Liver (tissue), 9 donors: ENCODE results near the gene TLR10. TPM values are rescaled to one million over a fixed set of nuclear protein-coding genes. Genes with fewer than 3 reads are reported as not detected.
A peak's percentile ranks its signal among the peaks of the same experiment; 100 is the strongest.

Experiments used
- DNase-seq: peaks from one replicate; pipeline ENCODE4 v3.0.0-alpha.2; 2017; ENCODE audit warnings: low spot score
- H3K27ac ChIP-seq, 2 donors: one replicate each; pipeline ENCODE4 v1.7.0; 2013; ENCODE audit warnings: inconsistent platforms in 2 of 2, low read length in 2 of 2, control low read depth in 1 of 2, low read depth in 1 of 2, mild to moderate bottlenecking in 1 of 2
- H3K27me3 ChIP-seq, 4 donors: one replicate each; pipeline versions ENCODE4 v1.6.1 to v1.7.0; 2013; ENCODE audit warnings: low read length in 3 of 4, inconsistent platforms in 1 of 4, mild to moderate bottlenecking in 1 of 4, moderate library complexity in 1 of 4; ENCODE audit not compliant: control insufficient read depth in 4 of 4, insufficient read depth in 4 of 4
- H3K36me3 ChIP-seq, 4 donors: one replicate each; pipeline versions ENCODE4 v1.6.1 to v1.7.0; 2013; ENCODE audit warnings: low read length in 3 of 4, mild to moderate bottlenecking in 3 of 4, low read depth in 1 of 4, moderate library complexity in 1 of 4; ENCODE audit not compliant: control insufficient read depth in 4 of 4, insufficient read depth in 3 of 4
- H3K4me1 ChIP-seq, 4 donors: one replicate each; pipeline versions ENCODE4 v1.6.1 to v1.7.0; 2013; ENCODE audit warnings: low read length in 3 of 4, mild to moderate bottlenecking in 3 of 4, moderate library complexity in 1 of 4; ENCODE audit not compliant: control insufficient read depth in 4 of 4, insufficient read depth in 4 of 4
- H3K4me3 ChIP-seq, 3 donors: one replicate each; pipeline versions ENCODE4 v1.6.1 to v1.7.0; 2013; ENCODE audit warnings: low read length in 3 of 3, control low read depth in 1 of 3, low read depth in 1 of 3, mild to moderate bottlenecking in 1 of 3
- H3K9ac ChIP-seq, 2 donors: one replicate each; pipeline ENCODE4 v1.7.0; 2013; ENCODE audit warnings: low read length in 2 of 2, mild to moderate bottlenecking in 2 of 2, moderate library complexity in 2 of 2, control low read depth in 1 of 2, low read depth in 1 of 2
- H3K9me3 ChIP-seq, 4 donors: one replicate each; pipeline versions ENCODE4 v1.6.1 to v1.7.0; 2013; ENCODE audit warnings: low read length in 3 of 4; ENCODE audit not compliant: control insufficient read depth in 4 of 4
- ATF3 ChIP-seq: IDR thresholded peaks from 2 replicates; pipeline ENCODE4 v1.6.1; 2016; ENCODE audit warnings: antibody characterized with exemption
- EGR1 ChIP-seq, 2 donors: IDR thresholded peaks; 2 replicates each; pipeline ENCODE4 v1.6.1; 2016 to 2018; ENCODE audit warnings: antibody characterized with exemption in 2 of 2, low read depth in 2 of 2
- FOXA1 ChIP-seq: IDR thresholded peaks from 2 replicates; pipeline ENCODE4 v1.6.1; 2016; ENCODE audit warnings: antibody characterized with exemption
- HNF4A ChIP-seq, 2 donors: conservative IDR thresholded peaks; 2 replicates each; pipeline ENCODE4 v1.6.1; 2016; ENCODE audit warnings: antibody characterized with exemption in 2 of 2, mild to moderate bottlenecking in 2 of 2
- NR2F2 ChIP-seq: IDR thresholded peaks from 2 replicates; pipeline ENCODE4 v1.6.1; 2016; ENCODE audit warnings: antibody characterized with exemption
- RAD21 ChIP-seq, 2 donors: IDR thresholded peaks; 2 replicates each; pipeline ENCODE4 v1.6.1; 2016; ENCODE audit warnings: antibody characterized with exemption in 2 of 2, mild to moderate bottlenecking in 2 of 2
- SP1 ChIP-seq: IDR thresholded peaks from 2 replicates; pipeline ENCODE4 v1.6.1; 2018; ENCODE audit warnings: antibody characterized with exemption, mild to moderate bottlenecking
- YY1 ChIP-seq: IDR thresholded peaks from 2 replicates; pipeline ENCODE4 v1.6.1; 2016; ENCODE audit warnings: antibody characterized with exemption, mild to moderate bottlenecking
- ZBTB33 ChIP-seq: IDR thresholded peaks from 2 replicates; pipeline ENCODE4 v1.6.1; 2016; ENCODE audit warnings: antibody characterized with exemption
- WGBS: extraction: QIAGEN DNeasy Blood & Tissue Kit; methylation state at CpG from one replicate; pipeline ENCODE4 v1.1.7; 2013; 5-methylcytosine and 5-hydroxymethylcytosine counted together
- polyA plus RNA-seq, 2 donors: library from polyadenylated mRNA; stranded (reverse) in 1 of 2; unstranded in 1 of 2; fragments of 200-250 nt in 1 of 2; fragments of >200 nt in 1 of 2; fragmentation: Nextera tagmentation in 1 of 2; extraction: Ambion mirVana in 1 of 2; gene quantifications; one replicate each; pipeline versions ENCODE4 v1.2.1 to v1.2.3, GENCODE V29; 2013 to 2015
- total RNA-seq, 2 donors: library from RNA; depleted of rRNA; stranded (reverse); fragments of >200 nt; gene quantifications; one replicate each; pipeline ENCODE4 v1.2.3, GENCODE V29; 2014
- TF ChIP-seq, protein P1 (sequence below): fragments of 150-350 bp; IDR thresholded peaks from 2 replicates; pipeline ENCODE4 v1.5.1; 2017; ENCODE audit warnings: improper control_type of control experiment, low read depth, low read length; ENCODE audit not compliant: missing input control
- donor health status: healthy.
- donor health status: healthy.
- donor health status: healthy.
- donor health status: healthy.
- donor health status: healthy.

TLR10 gene
- total and polyA plus RNA-seq, 4 donors: 0.02 to 1.9 (median 0.11) TPM

GRCh38 chr4:38818441-38818976 lies 35.7 kb upstream of the TLR10 start:
- Histone ChIP-seq H3K27me3 (no peaks in the 10 kb centered on the region), H3K27ac (no peak overlapping the region), H3K4me3 (no peak overlapping the region), H3K9ac (no peak overlapping the region), H3K4me1 (no peaks in the 10 kb centered on the region), H3K36me3 (no peaks in the 10 kb centered on the region), H3K9me3 (no peaks in the 10 kb centered on the region)
- TF ChIP-seq ZBTB33 (no peak), FOXA1 (no peak), RAD21 (IDR thresholded peaks at IDR 0.05) (no peak), NR2F2 (no peak), YY1 (no peak), SP1 (no peak)
- TF ChIP-seq, protein P1, sequence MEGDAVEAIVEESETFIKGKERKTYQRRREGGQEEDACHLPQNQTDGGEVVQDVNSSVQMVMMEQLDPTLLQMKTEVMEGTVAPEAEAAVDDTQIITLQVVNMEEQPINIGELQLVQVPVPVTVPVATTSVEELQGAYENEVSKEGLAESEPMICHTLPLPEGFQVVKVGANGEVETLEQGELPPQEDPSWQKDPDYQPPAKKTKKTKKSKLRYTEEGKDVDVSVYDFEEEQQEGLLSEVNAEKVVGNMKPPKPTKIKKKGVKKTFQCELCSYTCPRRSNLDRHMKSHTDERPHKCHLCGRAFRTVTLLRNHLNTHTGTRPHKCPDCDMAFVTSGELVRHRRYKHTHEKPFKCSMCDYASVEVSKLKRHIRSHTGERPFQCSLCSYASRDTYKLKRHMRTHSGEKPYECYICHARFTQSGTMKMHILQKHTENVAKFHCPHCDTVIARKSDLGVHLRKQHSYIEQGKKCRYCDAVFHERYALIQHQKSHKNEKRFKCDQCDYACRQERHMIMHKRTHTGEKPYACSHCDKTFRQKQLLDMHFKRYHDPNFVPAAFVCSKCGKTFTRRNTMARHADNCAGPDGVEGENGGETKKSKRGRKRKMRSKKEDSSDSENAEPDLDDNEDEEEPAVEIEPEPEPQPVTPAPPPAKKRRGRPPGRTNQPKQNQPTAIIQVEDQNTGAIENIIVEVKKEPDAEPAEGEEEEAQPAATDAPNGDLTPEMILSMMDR: no peak
- no peak for DNase-seq
- WGBS: 80% methylated on average over 5 of the region's 5 CpGs

DNA sequence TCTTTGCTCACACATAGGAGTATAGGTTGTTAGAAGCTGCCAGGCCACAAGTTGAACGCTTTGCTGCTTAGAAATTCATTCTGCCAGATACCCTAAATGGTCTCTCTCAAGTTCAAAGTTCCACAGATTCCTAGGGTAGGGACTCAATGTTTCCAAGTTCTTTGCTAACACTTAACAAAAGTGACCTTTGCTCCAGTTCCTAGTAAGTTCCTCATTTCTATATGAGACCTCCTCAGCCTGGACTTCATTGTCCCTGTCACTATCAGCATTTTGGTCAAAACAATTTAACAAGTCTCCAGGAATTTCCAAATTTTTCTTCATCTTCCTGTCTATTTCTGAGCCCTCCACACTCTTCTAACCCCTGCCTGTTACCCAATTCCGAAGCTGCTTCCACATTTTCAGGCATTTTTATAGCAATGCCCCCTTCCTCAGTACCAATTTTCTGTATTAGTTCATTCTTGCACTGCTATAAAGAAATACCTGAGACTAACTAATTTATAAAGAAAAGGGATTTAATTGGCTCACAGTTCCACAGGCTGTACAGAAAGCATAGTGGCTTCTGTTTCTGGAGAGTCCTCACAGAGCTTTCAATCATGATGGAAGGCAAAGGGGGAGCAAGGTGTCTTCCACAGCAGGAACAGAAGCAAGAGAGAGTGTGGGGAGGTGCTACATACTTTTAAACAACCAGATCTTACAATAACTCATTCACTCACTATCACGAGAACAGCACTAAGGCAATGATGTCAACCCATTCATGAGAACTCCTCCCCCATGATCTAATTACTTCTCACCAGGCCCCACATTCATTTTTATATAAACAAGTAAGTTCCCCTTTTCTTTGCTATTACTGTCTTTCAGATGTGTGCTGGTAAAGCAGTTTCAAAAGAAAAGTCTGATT lies 33.3 kb upstream of the TLR10 start:
- no peaks in the 10 kb centered on the region for H3K9me3 ChIP-seq
- WGBS: 80% methylated on average over 3 of the region's 3 CpGs
- H3K27ac ChIP-seq: peak overlapping the region; percentile 40 to 45
- H3K27me3 ChIP-seq: no peaks in the 10 kb centered on the region
- TF ChIP-seq SP1 (peak; percentile 9), HNF4A (conservative IDR thresholded peaks at IDR 0.05) (no peak)
- DNase-seq: no peak
- no peaks in the 10 kb centered on the region for H3K36me3 ChIP-seq
- H3K4me1 ChIP-seq: no peaks in the 10 kb centered on the region
- no peak overlapping the region for H3K9ac ChIP-seq
- no peak overlapping the region for H3K4me3 ChIP-seq

DNA sequence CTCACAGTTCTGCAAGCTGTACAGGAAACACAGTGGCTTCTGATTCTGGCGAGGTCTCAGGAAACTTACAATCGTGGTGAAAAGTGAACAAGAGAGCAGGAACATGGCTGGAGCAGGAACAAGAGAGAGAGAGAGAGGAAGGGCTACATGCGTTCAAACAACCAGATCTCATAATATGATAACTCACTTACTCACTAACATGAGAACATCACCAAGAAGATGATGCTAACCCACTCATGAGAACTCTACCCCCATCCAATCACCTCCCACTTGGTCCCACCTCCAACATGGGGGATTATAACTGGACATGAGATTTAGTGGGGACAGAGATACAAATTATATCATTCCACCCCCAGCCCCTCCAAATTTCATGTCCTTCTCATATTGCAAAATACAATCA lies 31.6 kb upstream of the TLR10 start:
- no peak overlapping the region for H3K27ac ChIP-seq
- no peaks in the 10 kb centered on the region for H3K9me3 ChIP-seq
- no peaks in the 10 kb centered on the region for H3K27me3 ChIP-seq
- H3K36me3 ChIP-seq: no peaks in the 10 kb centered on the region
- H3K4me3 ChIP-seq: no peak overlapping the region
- no peak overlapping the region for H3K9ac ChIP-seq
- DNase-seq: no peak
- TF ChIP-seq YY1 (no peak), ATF3 (no peak), EGR1 (IDR thresholded peaks at IDR 0.05; ENCODE audit: low read depth in 2 of 2) (no peak)
- no peaks in the 10 kb centered on the region for H3K4me1 ChIP-seq
- 79% methylated on average over 3 of the region's 3 CpGs for WGBS
